ENCODE data around the gene SPTBN1. TPM values are rescaled to one million over a fixed set of nuclear protein-coding genes. Genes with fewer than 3 reads are reported as not detected.
A peak's percentile ranks its signal among the peaks of the same experiment; 100 is the strongest.

Gene SPTBN1
- total and polyA plus RNA-seq, 2 of the 13 experiments (the other 11 are each of a cell fraction or from before 2014, with no cell fraction given): 123 to 299 TPM

DNA sequence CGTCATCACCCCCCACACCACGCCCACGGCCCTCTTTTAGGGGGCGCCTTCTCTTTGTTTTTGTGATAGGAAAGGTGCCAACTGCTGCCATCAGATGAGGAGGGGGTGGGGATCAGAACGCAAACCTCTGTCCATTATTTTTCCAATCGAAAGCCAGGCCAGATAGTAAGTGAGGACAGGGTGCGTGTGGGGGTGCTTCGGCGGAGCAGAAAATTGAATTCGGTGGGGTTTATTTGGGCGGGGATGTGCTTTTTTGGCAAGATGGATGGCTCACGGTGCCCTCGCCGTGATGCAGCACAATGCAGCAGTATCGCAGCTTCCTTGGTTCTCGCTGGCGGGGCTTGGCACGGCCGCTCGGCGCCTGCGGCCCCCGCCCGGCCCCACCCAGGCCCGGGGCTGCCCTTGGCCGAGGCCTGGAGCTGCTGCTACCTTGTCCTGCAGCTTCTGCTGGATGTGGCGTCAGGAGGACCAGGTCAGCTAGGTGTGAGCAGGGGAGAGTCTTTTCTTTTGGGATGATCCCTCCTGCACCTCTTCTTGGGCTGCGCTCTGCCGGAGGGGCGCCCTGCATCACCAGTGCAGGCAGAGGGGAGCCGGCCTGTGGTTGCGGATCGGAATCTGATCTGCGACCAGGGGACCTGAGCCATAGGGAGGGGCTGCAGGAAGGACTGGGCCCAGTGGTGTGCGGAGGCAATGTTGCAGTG lies 1.3 kb downstream of the SPTBN1 start (continued):
- TF ChIP-seq ZFX (CRISPR knock-in tag; IDR thresholded peaks at IDR 0.05; ENCODE audit: low read depth): peak; percentile 92
- TF ChIP-seq EZH2 (conservative IDR thresholded peaks at IDR 0.05; ENCODE audit: low read depth, low read length): no peak
- no peak for TF ChIP-seq ZFP36L1 (CRISPR knock-in tag; IDR thresholded peaks at IDR 0.05)
- TF ChIP-seq ZMYM3 (CRISPR knock-in tag; IDR thresholded peaks at IDR 0.05): peak; percentile 27; the same call in 1 of the 2 replicates
- 0 out of 2 replicates have a peak, but pooled peaks have one; percentile 8 for TF ChIP-seq ZNF792 (CRISPR knock-in tag; IDR thresholded peaks at IDR 0.05)
- TF ChIP-seq MYC (CRISPR knock-in tag; IDR thresholded peaks at IDR 0.05; ENCODE audit: borderline replicate concordance): peak; percentile 35; the same call in 1 of the 2 replicates
- no peak for TF ChIP-seq JUNB (CRISPR knock-in tag; IDR thresholded peaks at IDR 0.05; ENCODE audit: borderline replicate concordance)
- no peak for TF ChIP-seq DPF2 (CRISPR knock-in tag; IDR thresholded peaks at IDR 0.05; ENCODE audit: borderline replicate concordance, low read depth)
- TF ChIP-seq FOSL1 (CRISPR knock-in tag; IDR thresholded peaks at IDR 0.05; ENCODE audit: borderline replicate concordance): no peak
- no peak for TF ChIP-seq ZNF30 (CRISPR knock-in tag; IDR thresholded peaks at IDR 0.05)
- TF ChIP-seq RARG (CRISPR knock-in tag; IDR thresholded peaks at IDR 0.05; ENCODE audit: low read depth): no peak
- no peak for TF ChIP-seq RFXAP (CRISPR knock-in tag; IDR thresholded peaks at IDR 0.05; ENCODE audit: borderline replicate concordance)
- TF ChIP-seq, protein P1, sequence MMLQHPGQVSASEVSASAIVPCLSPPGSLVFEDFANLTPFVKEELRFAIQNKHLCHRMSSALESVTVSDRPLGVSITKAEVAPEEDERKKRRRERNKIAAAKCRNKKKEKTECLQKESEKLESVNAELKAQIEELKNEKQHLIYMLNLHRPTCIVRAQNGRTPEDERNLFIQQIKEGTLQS (CRISPR knock-in tag; IDR thresholded peaks at IDR 0.05): 0 out of 2 replicates have a peak, but pooled peaks have one; percentile 28
- peak; percentile 21; the same call in 1 of the 2 replicates for TF ChIP-seq ZNF343 (CRISPR knock-in tag; IDR thresholded peaks at IDR 0.05)
- 0 out of 2 replicates have a peak, but pooled peaks have one; percentile 16 for TF ChIP-seq ZBTB20 (CRISPR knock-in tag; IDR thresholded peaks at IDR 0.05; ENCODE audit: borderline replicate concordance, low read depth)
- no peak for TF ChIP-seq FOXP1 (IDR thresholded peaks at IDR 0.05)
- TF ChIP-seq FOXP1 (CRISPR knock-in tag; IDR thresholded peaks at IDR 0.05): no peak
- TF ChIP-seq, protein P2, sequence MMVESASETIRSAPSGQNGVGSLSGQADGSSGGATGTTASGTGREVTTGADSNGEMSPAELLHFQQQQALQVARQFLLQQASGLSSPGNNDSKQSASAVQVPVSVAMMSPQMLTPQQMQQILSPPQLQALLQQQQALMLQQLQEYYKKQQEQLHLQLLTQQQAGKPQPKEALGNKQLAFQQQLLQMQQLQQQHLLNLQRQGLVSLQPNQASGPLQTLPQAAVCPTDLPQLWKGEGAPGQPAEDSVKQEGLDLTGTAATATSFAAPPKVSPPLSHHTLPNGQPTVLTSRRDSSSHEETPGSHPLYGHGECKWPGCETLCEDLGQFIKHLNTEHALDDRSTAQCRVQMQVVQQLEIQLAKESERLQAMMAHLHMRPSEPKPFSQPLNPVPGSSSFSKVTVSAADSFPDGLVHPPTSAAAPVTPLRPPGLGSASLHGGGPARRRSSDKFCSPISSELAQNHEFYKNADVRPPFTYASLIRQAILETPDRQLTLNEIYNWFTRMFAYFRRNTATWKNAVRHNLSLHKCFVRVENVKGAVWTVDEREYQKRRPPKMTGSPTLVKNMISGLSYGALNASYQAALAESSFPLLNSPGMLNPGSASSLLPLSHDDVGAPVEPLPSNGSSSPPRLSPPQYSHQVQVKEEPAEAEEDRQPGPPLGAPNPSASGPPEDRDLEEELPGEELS (CRISPR knock-in tag; IDR thresholded peaks at IDR 0.05): 0 out of 2 replicates have a peak, but pooled peaks have one; percentile 41
- no peak for TF ChIP-seq U2AF2 (IDR thresholded peaks at IDR 0.05; ENCODE audit: low read depth, low read length)
- no peak for TF ChIP-seq STAT5B (CRISPR knock-in tag; IDR thresholded peaks at IDR 0.05)
- TF ChIP-seq FOXA3 (CRISPR knock-in tag; IDR thresholded peaks at IDR 0.05): no peak
- no peak for TF ChIP-seq TBX3 (IDR thresholded peaks at IDR 0.05; ENCODE audit: borderline replicate concordance)
- TF ChIP-seq, protein P3, sequence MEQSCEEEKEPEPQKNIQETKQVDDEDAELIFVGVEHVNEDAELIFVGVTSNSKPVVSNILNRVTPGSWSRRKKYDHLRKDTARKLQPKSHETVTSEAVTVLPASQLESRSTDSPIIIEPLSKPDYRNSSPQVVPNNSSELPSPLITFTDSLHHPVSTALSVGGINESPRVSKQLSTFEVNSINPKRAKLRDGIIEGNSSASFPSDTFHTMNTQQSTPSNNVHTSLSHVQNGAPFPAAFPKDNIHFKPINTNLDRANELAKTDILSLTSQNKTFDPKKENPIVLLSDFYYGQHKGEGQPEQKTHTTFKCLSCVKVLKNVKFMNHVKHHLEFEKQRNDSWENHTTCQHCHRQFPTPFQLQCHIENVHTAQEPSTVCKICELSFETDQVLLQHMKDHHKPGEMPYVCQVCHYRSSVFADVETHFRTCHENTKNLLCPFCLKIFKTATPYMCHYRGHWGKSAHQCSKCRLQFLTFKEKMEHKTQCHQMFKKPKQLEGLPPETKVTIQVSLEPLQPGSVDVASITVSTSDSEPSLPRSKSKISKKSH (CRISPR knock-in tag; IDR thresholded peaks at IDR 0.05; ENCODE audit: borderline replicate concordance): no peak
- no peak for TF ChIP-seq MXI1 (IDR thresholded peaks at IDR 0.05; ENCODE audit: borderline replicate concordance, low read depth, low read length)
- TF ChIP-seq, protein P4, sequence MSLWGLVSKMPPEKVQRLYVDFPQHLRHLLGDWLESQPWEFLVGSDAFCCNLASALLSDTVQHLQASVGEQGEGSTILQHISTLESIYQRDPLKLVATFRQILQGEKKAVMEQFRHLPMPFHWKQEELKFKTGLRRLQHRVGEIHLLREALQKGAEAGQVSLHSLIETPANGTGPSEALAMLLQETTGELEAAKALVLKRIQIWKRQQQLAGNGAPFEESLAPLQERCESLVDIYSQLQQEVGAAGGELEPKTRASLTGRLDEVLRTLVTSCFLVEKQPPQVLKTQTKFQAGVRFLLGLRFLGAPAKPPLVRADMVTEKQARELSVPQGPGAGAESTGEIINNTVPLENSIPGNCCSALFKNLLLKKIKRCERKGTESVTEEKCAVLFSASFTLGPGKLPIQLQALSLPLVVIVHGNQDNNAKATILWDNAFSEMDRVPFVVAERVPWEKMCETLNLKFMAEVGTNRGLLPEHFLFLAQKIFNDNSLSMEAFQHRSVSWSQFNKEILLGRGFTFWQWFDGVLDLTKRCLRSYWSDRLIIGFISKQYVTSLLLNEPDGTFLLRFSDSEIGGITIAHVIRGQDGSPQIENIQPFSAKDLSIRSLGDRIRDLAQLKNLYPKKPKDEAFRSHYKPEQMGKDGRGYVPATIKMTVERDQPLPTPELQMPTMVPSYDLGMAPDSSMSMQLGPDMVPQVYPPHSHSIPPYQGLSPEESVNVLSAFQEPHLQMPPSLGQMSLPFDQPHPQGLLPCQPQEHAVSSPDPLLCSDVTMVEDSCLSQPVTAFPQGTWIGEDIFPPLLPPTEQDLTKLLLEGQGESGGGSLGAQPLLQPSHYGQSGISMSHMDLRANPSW (CRISPR knock-in tag; IDR thresholded peaks at IDR 0.05; ENCODE audit: borderline replicate concordance): no peak
